ENCODE data around the gene CEP120.

GRCh38 chr5:123451047-123451446, 27.8 kb upstream of the CEP120 start:
- TF ChIP-seq CTCF (IDR thresholded peaks at IDR 0.05) (no peak), POLR2A (IDR thresholded peaks at IDR 0.05) (no peak)
